ENCODE measurements around the gene NUP153. TPM values are rescaled to one million over a fixed set of nuclear protein-coding genes. Genes with fewer than 3 reads are reported as not detected.
A peak's percentile ranks its signal among the peaks of the same experiment; 100 is the strongest.

Gene NUP153
- total and polyA plus RNA-seq, 2 donors (not counting 1 experiment from before 2014, with no cell fraction given): 17.9 to 70.5 TPM

- Mint-ChIP-seq H3K4me3 (no peak overlapping the region), H3K27ac (peak overlapping the region; percentile 70), H3K27me3 (no peaks in the 10 kb centered on the region), H3K9me3 (ENCODE audit: insufficient read depth) (no peaks in the 10 kb centered on the region), H3K4me1 (peaks cover 35% of the 10 kb centered on the region)
- no peak for TF ChIP-seq EZH2 (IDR thresholded peaks at IDR 0.05; ENCODE audit: borderline replicate concordance, insufficient read depth, low read depth, low read length, poor library complexity, severe bottlenecking)
- no peak for TF ChIP-seq CTCF (IDR thresholded peaks at IDR 0.05)
- no peak for ATAC-seq (ENCODE audit: low read depth)
- Histone ChIP-seq H3K9ac (ENCODE audit: low read length) (peak overlapping the region; percentile 6), H3K27me3 (replicated peaks in 1 of 4; ENCODE audit: control extremely low read depth in 1 of 4, control insufficient read depth in 3 of 4, insufficient read depth in 4 of 4, low read length in 3 of 4) (no peaks in the 10 kb centered on the region), H3K4me1 (ENCODE audit: control insufficient read depth in 2 of 2, insufficient read depth in 2 of 2, low read length in 2 of 2) (peaks cover 6 to 15% of the 10 kb centered on the region in 2 donors), H2AFZ (ENCODE audit: insufficient read depth, low read depth, low read length, poor library complexity, severe bottlenecking) (no peak overlapping the region), H3K4me2 (replicated peaks; ENCODE audit: low read depth, low read length, poor library complexity, severe bottlenecking) (peak overlapping the region; percentile 3), H3K4me3 (ENCODE audit: control extremely low read depth in 1 of 5, extremely low read depth in 1 of 5, insufficient read depth in 1 of 5, low read depth in 2 of 5, low read length in 4 of 5) (no peak overlapping the region), H3K79me2 (ENCODE audit: control insufficient read depth, insufficient read depth, low read length) (peaks cover 3% of the 10 kb centered on the region), H4K20me1 (ENCODE audit: control insufficient read depth, insufficient read depth, low read length, poor library complexity, severe bottlenecking) (peaks cover 9% of the 10 kb centered on the region), H3K9me3 (ENCODE audit: control extremely low read depth in 1 of 3, control insufficient read depth in 2 of 3, insufficient read depth in 1 of 3, low read length in 2 of 3) (no peaks in the 10 kb centered on the region), H3K36me3 (replicated peaks in 1 of 2; ENCODE audit: control extremely low read depth in 1 of 2, control insufficient read depth in 1 of 2, extremely low read depth in 1 of 2, insufficient read depth in 2 of 2, low read length in 1 of 2) (peaks cover 2 to 64% of the 10 kb centered on the region in 2 experiments), H3K27ac (ENCODE audit: low read length in 2 of 2) (peak overlapping the region in 1 of 2 donors; percentile 12)
- peak; percentile 19 for DNase-seq
- no CpG with 5 or more reads among the region's 1 CpG for WGBS (ENCODE audit: insufficient coverage)
- intact Hi-C loops (cut with micrococcal nuclease): no loop called here
- ChIA-PET CTCF (interaction anchor here (1.2 kb wide), 1 partner anchor 73 kb away, joined by 3 read pairs; no protein-coding TSS in a partner anchor), POLR2A (no interaction called here)
These were observed 77.9 kb downstream of the NUP153 start for GRCh38 chr6:17628873-17629272.

GRCh38 chr6:17624396-17624795, 82.3 kb downstream of the NUP153 start:
- TF ChIP-seq CTCF (IDR thresholded peaks at IDR 0.05) (no peak), EZH2 (IDR thresholded peaks at IDR 0.05; ENCODE audit: borderline replicate concordance, insufficient read depth, low read depth, low read length, poor library complexity, severe bottlenecking) (no peak)
- Mint-ChIP-seq H3K9me3 (ENCODE audit: insufficient read depth) (no peaks in the 10 kb centered on the region), H3K4me3 (no peak overlapping the region), H3K4me1 (peaks cover 28% of the 10 kb centered on the region), H3K27me3 (no peaks in the 10 kb centered on the region), H3K27ac (peak overlapping the region; percentile 37)
- ATAC-seq (ENCODE audit: low read depth): no peak
- intact Hi-C loops (cut with micrococcal nuclease): no loop called here
- H4K20me1 ChIP-seq (ENCODE audit: control insufficient read depth, insufficient read depth, low read length, poor library complexity, severe bottlenecking): peaks cover 24% of the 10 kb centered on the region
- ChIA-PET POLR2A (no interaction called here), CTCF (no interaction called here)
- no peaks in the 10 kb centered on the region for H3K9me3 ChIP-seq (ENCODE audit: control extremely low read depth in 1 of 3, control insufficient read depth in 2 of 3, insufficient read depth in 1 of 3, low read length in 2 of 3)
- no peak overlapping the region for H3K4me3 ChIP-seq (ENCODE audit: control extremely low read depth in 1 of 5, extremely low read depth in 1 of 5, insufficient read depth in 1 of 5, low read depth in 2 of 5, low read length in 4 of 5)
- peaks cover 13 to 17% of the 10 kb centered on the region in 2 donors for H3K4me1 ChIP-seq (ENCODE audit: control insufficient read depth in 2 of 2, insufficient read depth in 2 of 2, low read length in 2 of 2)
- no peak overlapping the region for H3K9ac ChIP-seq (ENCODE audit: low read length)
- H3K4me2 ChIP-seq (replicated peaks; ENCODE audit: low read depth, low read length, poor library complexity, severe bottlenecking): no peak overlapping the region
- no peak overlapping the region for H2AFZ ChIP-seq (ENCODE audit: insufficient read depth, low read depth, low read length, poor library complexity, severe bottlenecking)
- H3K36me3 ChIP-seq (replicated peaks in 1 of 2; ENCODE audit: control extremely low read depth in 1 of 2, control insufficient read depth in 1 of 2, extremely low read depth in 1 of 2, insufficient read depth in 2 of 2, low read length in 1 of 2): peaks cover 2 to 58% of the 10 kb centered on the region in 2 experiments
- H3K27me3 ChIP-seq (replicated peaks in 1 of 4; ENCODE audit: control extremely low read depth in 1 of 4, control insufficient read depth in 3 of 4, insufficient read depth in 4 of 4, low read length in 3 of 4): no peaks in the 10 kb centered on the region
- no peak for DNase-seq
- WGBS (ENCODE audit: insufficient coverage): no CpG with 5 or more reads among the region's 1 CpG
- H3K27ac ChIP-seq (ENCODE audit: low read length in 2 of 2): no peak overlapping the region
- H3K79me2 ChIP-seq (ENCODE audit: control insufficient read depth, insufficient read depth, low read length): peaks cover 15% of the 10 kb centered on the region
